H54 (cell line): Measurements from ENCODE around the gene GRID1.

Experiments
- DNase-seq: peaks from one replicate; pipeline ENCODE4 v3.0.0; 2011; ENCODE audit warnings: low spot score, mixed read lengths; ENCODE audit not compliant: insufficient read length
- FAIRE-seq: peaks from 3 replicates; lab custom pipeline; 2011; peaks lifted over from hg19 to GRCh38; lab: Jason Lieb, UNC
- POLR2A ChIP-seq: IDR thresholded peaks from 2 replicates; pipeline ENCODE4 v1.6.1; 2011; ENCODE audit warnings: low read depth, mild to moderate bottlenecking, low read length

Gene GRID1

GRCh38 chr10:86164960-86165630 lies 201.5 kb downstream of the GRID1 start:
- FAIRE-seq = no peak
- DNase-seq = no peak
- no peak for TF ChIP-seq POLR2A

GRCh38 chr10:86164174-86164774 lies 202.3 kb downstream of the GRID1 start:
- FAIRE-seq (no peak), DNase-seq (no peak)
- no peak for TF ChIP-seq POLR2A

GRCh38 chr10:86163522-86164173 lies 202.9 kb downstream of the GRID1 start:
- DNase-seq = no peak
- no peak for TF ChIP-seq POLR2A
- FAIRE-seq = no peak

- DNase-seq (no peak), FAIRE-seq (no peak)
- no peak for TF ChIP-seq POLR2A
Measured at GRCh38 chr10:86162696-86163400, 203.7 kb downstream of the GRID1 start.

- TF ChIP-seq POLR2A = no peak
- FAIRE-seq = no peak
- DNase-seq = no peak
Measured at GRCh38 chr10:86162036-86162435, 204.6 kb downstream of the GRID1 start.

- DNase-seq = no peak
- no peak for FAIRE-seq
- TF ChIP-seq POLR2A = no peak
Measured at GRCh38 chr10:86160890-86161585, 205.6 kb downstream of the GRID1 start.

GRCh38 chr10:86159797-86160196 lies 206.8 kb downstream of the GRID1 start:
- DNase-seq (no peak), FAIRE-seq (no peak)
- no peak for TF ChIP-seq POLR2A

- DNase-seq (no peak), FAIRE-seq (no peak)
- no peak for TF ChIP-seq POLR2A
Measured at GRCh38 chr10:86155054-86155921, 211.3 kb downstream of the GRID1 start.

- no peak for FAIRE-seq
- TF ChIP-seq POLR2A = no peak
Measured at GRCh38 chr10:86153751-86154150, 212.8 kb downstream of the GRID1 start.

GRCh38 chr10:86152911-86153310 lies 213.7 kb downstream of the GRID1 start:
- no peak for FAIRE-seq
- no peak for DNase-seq
- no peak for TF ChIP-seq POLR2A

More at GRCh38 chr10:86153751-86154150, 212.8 kb downstream of the GRID1 start:
- no peak for DNase-seq

GRCh38 chr10:86152354-86152753 lies 214.2 kb downstream of the GRID1 start:
- FAIRE-seq = no peak

GRCh38 chr10:86151613-86152012 lies 215.0 kb downstream of the GRID1 start:
- TF ChIP-seq POLR2A = no peak
- no peak for DNase-seq
- no peak for FAIRE-seq

More at GRCh38 chr10:86152354-86152753, 214.2 kb downstream of the GRID1 start:
- DNase-seq = no peak
- no peak for TF ChIP-seq POLR2A
